Nephron progenitor cell (in vitro differentiated cells): Measurements from ENCODE around the gene ISY1.
A peak's percentile ranks its signal among the peaks of the same experiment; 100 is the strongest.

ENCODE experiments used
- DNase-seq: peaks from one replicate; pipeline ENCODE4 v3.0.0; 2021
- H3K27ac Mint-ChIP-seq: 2 replicates; pipeline ENCODE4 v1.8.0; 2021; ENCODE audit warnings: mild to moderate bottlenecking, moderate library complexity, mixed read lengths
- H3K27me3 Mint-ChIP-seq: 2 replicates; pipeline ENCODE4 v1.8.0; 2021; ENCODE audit warnings: mild to moderate bottlenecking, low read depth, mixed read lengths; ENCODE audit not compliant: poor library complexity
- H3K36me3 Mint-ChIP-seq: 2 replicates; pipeline ENCODE4 v1.8.0; 2021; ENCODE audit warnings: low read depth, mixed read lengths
- H3K4me1 Mint-ChIP-seq: 2 replicates; pipeline ENCODE4 v1.8.0; 2021; ENCODE audit warnings: mixed read lengths
- H3K4me3 Mint-ChIP-seq: 2 replicates; pipeline ENCODE4 v1.8.0; 2021; ENCODE audit warnings: mild to moderate bottlenecking, moderate library complexity, mixed read lengths
- H3K9me3 Mint-ChIP-seq: 2 replicates; pipeline ENCODE4 v1.8.0; 2021; ENCODE audit warnings: mild to moderate bottlenecking, moderate library complexity, mixed read lengths
- CTCF ChIP-seq: fragments of 200-600 bp; sonication (generic); IDR thresholded peaks from 2 replicates; pipeline ENCODE4 v1.5.0; 2021; ENCODE audit warnings: antibody characterized with exemption

Gene ISY1

GRCh38 chr3:129123314-129124060 lies 37.4 kb downstream of the ISY1 start:
- Mint-ChIP-seq H3K27ac (no peak overlapping the region), H3K4me1 (peaks cover 32% of the 10 kb centered on the region), H3K36me3 (peaks cover 16% of the 10 kb centered on the region), H3K9me3 (no peaks in the 10 kb centered on the region), H3K4me3 (no peak overlapping the region), H3K27me3 (peaks cover 21% of the 10 kb centered on the region)
- TF ChIP-seq CTCF, result no peak
- DNase-seq, result no peak

- peaks cover 21% of the 10 kb centered on the region for H3K27me3 Mint-ChIP-seq
- no peak for DNase-seq
- no peak overlapping the region for H3K27ac Mint-ChIP-seq
- TF ChIP-seq CTCF, result no peak
- H3K36me3 Mint-ChIP-seq, result peaks cover 22% of the 10 kb centered on the region
- H3K9me3 Mint-ChIP-seq, result no peaks in the 10 kb centered on the region
- peak overlapping the region; percentile 82 for H3K4me3 Mint-ChIP-seq
- H3K4me1 Mint-ChIP-seq, result peaks cover 41% of the 10 kb centered on the region
Observed at GRCh38 chr3:129122412-129123011, 38.4 kb downstream of the ISY1 start.

DNA sequence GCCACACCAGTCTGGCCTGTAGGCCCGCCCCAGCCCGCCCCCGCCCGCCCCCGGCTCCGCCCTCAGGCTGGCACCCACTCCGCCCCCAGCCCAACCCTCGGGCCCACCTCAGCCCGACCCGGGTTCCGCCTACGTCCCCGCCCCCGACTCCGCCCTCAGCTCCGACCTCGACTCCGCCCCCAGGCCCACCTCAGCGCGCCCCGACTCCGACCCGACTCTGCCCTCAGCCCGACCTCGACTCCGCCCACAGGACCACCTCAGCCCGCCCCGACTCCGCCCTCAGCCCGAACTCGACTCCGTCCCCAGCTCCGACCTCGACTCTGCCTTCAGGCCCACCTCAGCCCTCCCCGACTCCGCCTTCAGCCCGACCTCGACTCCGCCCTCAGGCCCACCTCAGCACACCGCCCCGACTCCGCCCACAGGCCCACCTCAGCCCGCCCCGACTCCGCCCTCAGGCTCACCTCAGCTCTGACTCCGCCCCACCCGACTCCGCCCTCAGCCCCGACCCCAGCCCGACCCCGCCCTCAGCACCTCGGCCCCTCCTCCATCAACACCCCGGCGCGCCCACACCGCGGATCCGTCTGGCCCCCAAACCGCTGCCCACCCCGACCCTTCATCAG lies 39.0 kb downstream of the ISY1 start, which contains the start of gene RAB43:
RAB43 (minus strand) TSS at position 13 of the 620 bp plus-strand sequence. CDS start 315 bp downstream, outside the sequence.
- no peak for TF ChIP-seq CTCF
- peak within 1 kb of the TSS; percentile 84 for H3K4me3 Mint-ChIP-seq
- H3K27me3 Mint-ChIP-seq, result peaks cover 21% of the 10 kb centered on the region
- peak; percentile 99 for DNase-seq
- no peaks in the 10 kb centered on the region for H3K9me3 Mint-ChIP-seq
- H3K4me1 Mint-ChIP-seq, result peaks cover 44% of the 10 kb centered on the region
- no peak within 1 kb of the TSS for H3K27ac Mint-ChIP-seq
- H3K36me3 Mint-ChIP-seq, result peaks cover 22% of the 10 kb centered on the region

- DNase-seq, result no peak
- H3K27ac Mint-ChIP-seq, result no peak overlapping the region
- peaks cover 51% of the 10 kb centered on the region for H3K4me1 Mint-ChIP-seq
- no peaks in the 10 kb centered on the region for H3K9me3 Mint-ChIP-seq
- no peak for TF ChIP-seq CTCF
- H3K27me3 Mint-ChIP-seq, result peaks cover 18% of the 10 kb centered on the region
- H3K36me3 Mint-ChIP-seq, result peaks cover 19% of the 10 kb centered on the region
- peak overlapping the region; percentile 84 for H3K4me3 Mint-ChIP-seq
Observed at GRCh38 chr3:129121016-129121791, 39.7 kb downstream of the ISY1 start.

DNA sequence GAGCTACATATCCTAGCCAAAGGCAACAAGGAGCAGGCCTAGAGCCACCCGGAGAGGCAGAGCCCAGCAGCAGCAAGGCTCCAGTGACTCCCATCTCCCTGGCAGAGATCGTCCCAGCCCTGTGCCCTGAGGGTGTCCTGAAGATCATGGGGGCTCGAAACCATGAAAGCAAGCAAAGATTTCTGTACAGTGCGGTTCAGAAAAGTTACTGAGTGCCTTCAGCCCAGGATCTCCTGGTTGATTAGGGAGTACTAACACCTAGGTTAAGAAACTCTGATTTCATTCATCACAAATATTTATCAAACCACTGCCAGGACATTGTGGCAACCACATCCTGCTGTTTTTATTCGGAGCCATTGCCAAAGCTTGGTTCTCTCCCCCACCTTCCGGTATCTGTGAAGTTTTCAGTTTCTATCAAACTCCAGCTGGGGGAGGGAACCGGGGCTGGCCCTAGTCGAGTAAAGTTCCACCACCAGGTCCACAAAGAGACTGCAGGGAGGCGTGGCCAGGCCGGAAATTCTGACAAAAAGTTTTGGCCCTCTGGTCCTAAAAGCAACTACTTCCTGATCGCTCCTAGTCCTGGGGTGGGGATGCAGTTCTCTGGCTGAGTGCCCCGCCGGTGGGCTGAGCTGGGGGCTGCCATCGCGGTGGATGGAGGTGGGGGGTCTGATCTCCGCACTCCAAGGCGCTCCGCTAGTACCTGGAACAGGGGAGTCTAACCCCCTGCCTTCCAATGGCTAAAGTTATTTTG lies 40.4 kb downstream of the ISY1 start:
- DNase-seq, result peak; percentile 72
- Mint-ChIP-seq H3K36me3 (peaks cover 11% of the 10 kb centered on the region), H3K4me3 (peak overlapping the region; percentile 84), H3K9me3 (no peaks in the 10 kb centered on the region), H3K27me3 (peaks cover 18% of the 10 kb centered on the region), H3K27ac (no peak overlapping the region), H3K4me1 (peaks cover 56% of the 10 kb centered on the region)
- no peak for TF ChIP-seq CTCF
